OCI-LY1 (cell line): ENCODE results near the gene ZDHHC6.

ENCODE experiments used
- H2AFZ ChIP-seq: fragments of 200-600 bp; sonication (generic), shearing (Covaris generic); 2 replicates; pipeline ENCODE4 v1.6.0; 2014; ENCODE audit warnings: antibody characterized with exemption, mild to moderate bottlenecking, low read length
- H3F3A ChIP-seq: fragments of 200-600 bp; sonication (generic), shearing (Covaris generic); 2 replicates; pipeline ENCODE4 v1.6.0; 2014; ENCODE audit warnings: mild to moderate bottlenecking, antibody characterized with exemption, low read length, moderate library complexity; ENCODE audit not compliant: insufficient read depth
- H3K27ac ChIP-seq: fragments of 200-600 bp; sonication (generic); 2 replicates; pipeline ENCODE4 v1.5.1; 2014; ENCODE audit warnings: low read length, mixed run types, mild to moderate bottlenecking, low read depth; ENCODE audit not compliant: poor library complexity, severe bottlenecking
- H3K27me3 ChIP-seq: fragments of 200-600 bp; sonication (generic); 2 replicates; pipeline ENCODE4 v1.6.0; 2014; ENCODE audit warnings: antibody characterized with exemption, mild to moderate bottlenecking, low read length, moderate library complexity; ENCODE audit not compliant: insufficient read depth
- H3K36me3 ChIP-seq: fragments of 200-600 bp; sonication (generic); 2 replicates; pipeline ENCODE4 v1.6.1; 2014; ENCODE audit warnings: mild to moderate bottlenecking, antibody characterized with exemption, low read length, moderate library complexity, mixed read lengths; ENCODE audit not compliant: insufficient read depth
- H3K4me1 ChIP-seq: fragments of 200-600 bp; sonication (generic); 2 replicates; pipeline ENCODE4 v1.5.1; 2014; ENCODE audit warnings: mild to moderate bottlenecking, low read length, moderate library complexity; ENCODE audit not compliant: insufficient read depth, severe bottlenecking
- H3K4me2 ChIP-seq: fragments of 200-600 bp; sonication (generic), shearing (Covaris generic); 2 replicates; pipeline ENCODE4 v1.6.1; 2014; ENCODE audit warnings: low read length
- H3K4me3 ChIP-seq: fragments of 200-600 bp; sonication (generic); 2 replicates; pipeline ENCODE4 v1.5.1; 2014; ENCODE audit warnings: low read length, low read depth, mild to moderate bottlenecking, mixed read lengths; ENCODE audit not compliant: poor library complexity, severe bottlenecking
- H3K79me2 ChIP-seq: fragments of 200-600 bp; shearing (Covaris generic); 2 replicates; pipeline ENCODE4 v1.6.1; 2016; ENCODE audit warnings: mixed run types, low read length, mixed read lengths; ENCODE audit not compliant: insufficient read depth
- H3K9ac ChIP-seq: fragments of 200-600 bp; sonication (generic), shearing (Covaris generic); 2 replicates; pipeline ENCODE4 v1.6.1; 2014; ENCODE audit warnings: mild to moderate bottlenecking, low read length, mixed read lengths
- H3K9me2 ChIP-seq: fragments of 200-600 bp; sonication (generic), shearing (Covaris generic); 2 replicates; pipeline ENCODE4 v1.6.1; 2014; ENCODE audit warnings: low read depth, mild to moderate bottlenecking, low read length, mixed read lengths
- H3K9me3 ChIP-seq: fragments of 200-600 bp; shearing (Covaris generic); 2 replicates; pipeline ENCODE4 v1.6.1; 2014; ENCODE audit warnings: low read length, mixed read lengths
- H4K20me1 ChIP-seq: fragments of 200-600 bp; sonication (generic), shearing (Covaris generic); 2 replicates; pipeline ENCODE4 v1.6.0; 2016; ENCODE audit warnings: mild to moderate bottlenecking, low read length; ENCODE audit not compliant: insufficient read depth
- CTCF ChIP-seq: fragments of 200-600 bp; sonication (generic), shearing (Covaris generic); IDR thresholded peaks from 2 replicates; pipeline ENCODE4 v1.5.1; 2017; ENCODE audit warnings: mild to moderate bottlenecking, antibody characterized with exemption, low read length, moderate library complexity, mixed read lengths
- EZH2 ChIP-seq: fragments of 200-600 bp; sonication (generic), shearing (Covaris generic); IDR thresholded peaks from 2 replicates; pipeline ENCODE4 v1.8.0; 2017; ENCODE audit warnings: borderline replicate concordance, mixed run types, mild to moderate bottlenecking, antibody characterized with exemption, low read length, moderate library complexity, mixed read lengths

ZDHHC6 gene

DNA sequence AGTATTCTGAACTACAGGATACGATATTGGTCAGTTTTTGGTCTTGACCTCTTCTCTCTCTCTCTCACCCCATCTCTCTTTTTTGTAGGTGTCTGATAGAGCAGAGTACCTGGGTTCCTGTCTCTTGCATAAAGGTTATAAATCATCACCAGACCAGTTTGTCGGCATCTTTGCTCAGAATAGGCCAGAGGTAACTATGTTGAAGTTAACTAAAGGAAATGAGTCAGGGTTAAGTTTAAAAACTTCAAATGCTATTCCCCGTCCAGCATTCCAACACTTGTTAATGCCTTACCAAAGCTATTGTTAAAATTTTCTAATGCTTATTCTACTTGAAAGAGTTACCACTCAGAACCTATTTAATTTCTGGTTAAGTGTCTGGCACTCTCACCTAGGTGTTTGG, 42.1 kb downstream of the ZDHHC6 start:
- H3K9ac ChIP-seq, result no peak overlapping the region
- H3K79me2 ChIP-seq, result no peaks in the 10 kb centered on the region
- no peaks in the 10 kb centered on the region for H3K4me1 ChIP-seq
- no peaks in the 10 kb centered on the region for H3K9me2 ChIP-seq
- peaks cover 75% of the 10 kb centered on the region for H3K36me3 ChIP-seq
- no peak overlapping the region for H3K4me3 ChIP-seq
- no peaks in the 10 kb centered on the region for H3F3A ChIP-seq
- no peak for TF ChIP-seq CTCF
- TF ChIP-seq EZH2, result no peak
- no peak overlapping the region for H3K4me2 ChIP-seq
- no peak overlapping the region for H3K27ac ChIP-seq
- H2AFZ ChIP-seq, result no peak overlapping the region
- no peaks in the 10 kb centered on the region for H4K20me1 ChIP-seq
- no peaks in the 10 kb centered on the region for H3K27me3 ChIP-seq
- H3K9me3 ChIP-seq, result no peaks in the 10 kb centered on the region

- Histone ChIP-seq H3K9me2 (no peaks in the 10 kb centered on the region), H3F3A (no peaks in the 10 kb centered on the region), H3K79me2 (no peaks in the 10 kb centered on the region), H3K4me2 (no peak overlapping the region), H3K4me3 (no peak overlapping the region), H3K4me1 (no peaks in the 10 kb centered on the region), H3K27ac (no peak overlapping the region), H3K9ac (no peak overlapping the region), H4K20me1 (no peaks in the 10 kb centered on the region), H3K27me3 (no peaks in the 10 kb centered on the region), H2AFZ (no peak overlapping the region), H3K36me3 (peaks cover 70% of the 10 kb centered on the region), H3K9me3 (no peaks in the 10 kb centered on the region)
- TF ChIP-seq CTCF, result no peak
- no peak for TF ChIP-seq EZH2
Observed at GRCh38 chr10:112402917-112403316, 43.8 kb downstream of the ZDHHC6 start.

DNA sequence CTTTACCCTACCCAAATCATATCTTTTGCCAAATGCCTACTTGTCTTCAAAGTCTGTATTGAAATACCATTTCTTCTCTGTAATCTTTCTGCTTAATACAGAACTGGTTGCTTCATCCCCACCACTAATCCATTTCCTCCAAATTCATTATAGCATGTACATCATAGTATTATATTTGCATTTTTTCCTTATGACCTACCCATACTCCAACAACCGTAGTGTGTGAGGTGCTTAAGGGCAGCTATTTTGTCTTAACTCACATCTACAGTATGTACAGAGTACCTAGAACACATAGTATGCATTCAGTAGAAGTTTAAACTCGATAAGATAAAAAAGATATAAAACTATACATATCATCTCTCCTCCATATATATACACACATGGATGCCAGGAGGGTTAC, 49.1 kb downstream of the ZDHHC6 start:
- Histone ChIP-seq H3F3A (no peaks in the 10 kb centered on the region), H3K4me3 (no peak overlapping the region), H4K20me1 (no peaks in the 10 kb centered on the region), H3K27ac (no peak overlapping the region), H3K9ac (no peak overlapping the region), H3K9me3 (no peaks in the 10 kb centered on the region), H2AFZ (no peak overlapping the region), H3K36me3 (peaks cover 49% of the 10 kb centered on the region), H3K79me2 (no peaks in the 10 kb centered on the region), H3K9me2 (no peaks in the 10 kb centered on the region), H3K4me1 (no peaks in the 10 kb centered on the region), H3K4me2 (no peak overlapping the region), H3K27me3 (no peaks in the 10 kb centered on the region)
- TF ChIP-seq EZH2, result no peak
- TF ChIP-seq CTCF, result no peak
